ENCODE results near the gene VWC2L. TPM values are rescaled to one million over a fixed set of nuclear protein-coding genes. Genes with fewer than 3 reads are reported as not detected.

VWC2L gene
- total and polyA plus RNA-seq, 7 donors: 0.28 TPM; not detected in 6

GRCh38 chr2:214575030-214575429 lies 164.2 kb downstream of the VWC2L start:
- 51 to 73% methylated on average over 6 of the region's 6 CpGs for WGBS, 2 donors
- H3K9me3 ChIP-seq: no peaks in the 10 kb centered on the region
- no peak for DNase-seq
- intact Hi-C loops (cut with DNase I): no loop called here
- no peak overlapping the region for H3K4me3 ChIP-seq
- H3K36me3 ChIP-seq: no peaks in the 10 kb centered on the region
- TF ChIP-seq EP300 (IDR thresholded peaks at IDR 0.05) (no peak), POLR2A (IDR thresholded peaks at IDR 0.05) (no peak), CTCF (IDR thresholded peaks at IDR 0.05) (no peak), POLR2AphosphoS5 (IDR thresholded peaks at IDR 0.05) (no peak)
- no peak overlapping the region for H3K27ac ChIP-seq
- no peaks in the 10 kb centered on the region for H3K27me3 ChIP-seq
- no peaks in the 10 kb centered on the region for H3K4me1 ChIP-seq

GRCh38 chr2:214575465-214575864 lies 164.6 kb downstream of the VWC2L start:
- Histone ChIP-seq H3K9me3 (no peaks in the 10 kb centered on the region), H3K27ac (no peak overlapping the region), H3K4me3 (no peak overlapping the region), H3K4me1 (no peaks in the 10 kb centered on the region), H3K27me3 (no peaks in the 10 kb centered on the region), H3K36me3 (no peaks in the 10 kb centered on the region)
- TF ChIP-seq POLR2AphosphoS5 (IDR thresholded peaks at IDR 0.05) (no peak), CTCF (IDR thresholded peaks at IDR 0.05) (no peak), EP300 (IDR thresholded peaks at IDR 0.05) (no peak), POLR2A (IDR thresholded peaks at IDR 0.05) (no peak)
- no peak for DNase-seq
- 76 to 80% methylated on average over 7 of the region's 7 CpGs for WGBS, 2 donors
- intact Hi-C loops (cut with DNase I): no loop called here

- Histone ChIP-seq H3K4me3 (no peak overlapping the region), H3K36me3 (no peaks in the 10 kb centered on the region), H3K9me3 (no peaks in the 10 kb centered on the region), H3K27me3 (no peaks in the 10 kb centered on the region), H3K4me1 (no peaks in the 10 kb centered on the region), H3K27ac (no peak overlapping the region)
- 86 to 88% methylated on average over 6 of the region's 6 CpGs for WGBS, 2 donors
- TF ChIP-seq EP300 (IDR thresholded peaks at IDR 0.05) (no peak), CTCF (IDR thresholded peaks at IDR 0.05) (no peak), POLR2A (IDR thresholded peaks at IDR 0.05) (no peak), POLR2AphosphoS5 (IDR thresholded peaks at IDR 0.05) (no peak)
- no peak for DNase-seq
- intact Hi-C loops (cut with DNase I): no loop called here
Measured at GRCh38 chr2:214577769-214578168, 166.9 kb downstream of the VWC2L start.

- Histone ChIP-seq H3K27me3 (no peaks in the 10 kb centered on the region), H3K9me3 (no peaks in the 10 kb centered on the region), H3K4me1 (no peaks in the 10 kb centered on the region), H3K27ac (no peak overlapping the region), H3K4me3 (no peak overlapping the region), H3K36me3 (no peaks in the 10 kb centered on the region)
- no peak for TF ChIP-seq EP300 (IDR thresholded peaks at IDR 0.05)
- WGBS, 2 donors: 43 to 62% methylated on average over 4 of the region's 4 CpGs
- DNase-seq: no peak
- intact Hi-C loops (cut with DNase I): no loop called here
Measured at GRCh38 chr2:214578442-214578841, 167.6 kb downstream of the VWC2L start.

- intact Hi-C loops (cut with DNase I): no loop called here
- H3K9me3 ChIP-seq: no peaks in the 10 kb centered on the region
- H3K27me3 ChIP-seq: no peaks in the 10 kb centered on the region
- no peak for DNase-seq
- no peak overlapping the region for H3K4me3 ChIP-seq
- H3K27ac ChIP-seq: no peak overlapping the region
- no peaks in the 10 kb centered on the region for H3K36me3 ChIP-seq
- H3K4me1 ChIP-seq: no peaks in the 10 kb centered on the region
- 74 to 85% methylated on average over 6 of the region's 6 CpGs for WGBS, 2 donors
- TF ChIP-seq POLR2AphosphoS5 (IDR thresholded peaks at IDR 0.05): no peak
- TF ChIP-seq CTCF (IDR thresholded peaks at IDR 0.05): no peak
- TF ChIP-seq EP300 (IDR thresholded peaks at IDR 0.05): no peak
- no peak for TF ChIP-seq POLR2A (IDR thresholded peaks at IDR 0.05)
Measured at GRCh38 chr2:214579035-214579434, 168.2 kb downstream of the VWC2L start.

All from sigmoid colon (tissue), 7 donors.